Activated T-cell treated with anti-CD3 and anti-CD28 coated beads, Interleukin-2, amount 50 U/mL, for 72 hours (primary cell): ENCODE measurements around the gene INTS14. TPM values are rescaled to one million over a fixed set of nuclear protein-coding genes. Genes with fewer than 3 reads are reported as not detected.

Experiments
- ATAC-seq, 2 donors: fragments of 150-1000 bp; cut with Tn5 transposase; replicated peaks in 1 of 2; 2 replicates each; pipeline ENCODE4 v1.10.0; 2021; ENCODE audit warnings: moderate library complexity in 2 of 2, mild to moderate bottlenecking in 1 of 2
- DNase-seq, 2 donors: peaks; one replicate each; pipeline ENCODE4 v3.0.0; 2021 to 2022; ENCODE audit warnings: mixed read lengths in 1 of 2
- H3K27ac Mint-ChIP-seq: one replicate; pipeline ENCODE4 v1.8.0; 2022; ENCODE audit warnings: mild to moderate bottlenecking, moderate library complexity, mixed read lengths
- H3K27me3 Mint-ChIP-seq: one replicate; pipeline ENCODE4 v1.8.0; 2022; ENCODE audit warnings: low read depth, mixed read lengths
- H3K36me3 Mint-ChIP-seq, 2 donors: one replicate each; pipeline ENCODE4 v1.8.0; 2022; ENCODE audit warnings: mixed read lengths in 2 of 2, mild to moderate bottlenecking in 1 of 2; ENCODE audit not compliant: insufficient read depth in 2 of 2
- H3K4me1 Mint-ChIP-seq: one replicate; pipeline ENCODE4 v1.8.0; 2022; ENCODE audit warnings: low read depth, mixed read lengths
- H3K4me3 Mint-ChIP-seq, 2 donors: one replicate each; pipeline ENCODE4 v1.8.0; 2022; ENCODE audit warnings: mild to moderate bottlenecking in 2 of 2, mixed read lengths in 2 of 2, moderate library complexity in 2 of 2
- H3K9me3 Mint-ChIP-seq, 2 donors: one replicate each; pipeline ENCODE4 v1.8.0; 2022; ENCODE audit warnings: mixed read lengths in 2 of 2
- total RNA-seq, 2 donors: library from RNA; stranded (reverse); gene quantifications; one replicate each; pipeline ENCODE4 v1.2.3, GENCODE V29; 2022

INTS14 gene
- 10 to 100 TPM; 48.9 to 53.7 TPM for total RNA-seq

GRCh38 chr15:65610871-65611718 is at the start of gene INTS14:
Gene INTS14 (minus strand): TSS chr15:65611131. CDS start chr15:65607380, 3,751 bp downstream.
- Mint-ChIP-seq H3K27ac (peak within 1 kb of the TSS; percentile 98), H3K9me3 (no peaks in the 10 kb centered on the region), H3K27me3 (no peaks in the 10 kb centered on the region), H3K36me3 (peaks cover 0 to 2% of the 10 kb centered on the region in 2 donors), H3K4me3 (peak within 1 kb of the TSS; percentile 94 to 98), H3K4me1 (peaks cover 31% of the 10 kb centered on the region)
- ATAC-seq (peak; percentile 98 to 99), DNase-seq (peak; percentile 96 to 97)

- ATAC-seq, result no peak
These were observed 48.6 kb upstream of the INTS14 start for GRCh38 chr15:65659502-65660052.

GRCh38 chr15:65655457-65655856 is 44.5 kb upstream of the INTS14 start:
- H3K36me3 Mint-ChIP-seq, result peaks cover 5 to 18% of the 10 kb centered on the region in 2 donors
- H3K9me3 Mint-ChIP-seq, result no peaks in the 10 kb centered on the region
- no peaks in the 10 kb centered on the region for H3K27me3 Mint-ChIP-seq

More at GRCh38 chr15:65659502-65660052, 48.6 kb upstream of the INTS14 start:
- no peak for DNase-seq
- Mint-ChIP-seq H3K27ac (peak overlapping the region; percentile 51), H3K4me1 (no peaks in the 10 kb centered on the region), H3K4me3 (no peak overlapping the region), H3K9me3 (no peaks in the 10 kb centered on the region), H3K27me3 (no peaks in the 10 kb centered on the region), H3K36me3 (peaks cover 3 to 25% of the 10 kb centered on the region in 2 donors)

GRCh38 chr15:65655026-65655425 is 44.1 kb upstream of the INTS14 start:
- Mint-ChIP-seq H3K4me3 (no peak overlapping the region), H3K27ac (no peak overlapping the region), H3K27me3 (no peaks in the 10 kb centered on the region), H3K36me3 (peaks cover 4 to 15% of the 10 kb centered on the region in 2 donors), H3K4me1 (peaks cover 11% of the 10 kb centered on the region), H3K9me3 (no peaks in the 10 kb centered on the region)
- DNase-seq (no peak), ATAC-seq (no peak)

More at GRCh38 chr15:65655457-65655856, 44.5 kb upstream of the INTS14 start:
- Mint-ChIP-seq H3K4me1 (peaks cover 6% of the 10 kb centered on the region), H3K4me3 (no peak overlapping the region), H3K27ac (no peak overlapping the region)
- DNase-seq (no peak), ATAC-seq (no peak)

- Mint-ChIP-seq H3K27ac (peak overlapping the region; percentile 44), H3K4me1 (peaks cover 13% of the 10 kb centered on the region), H3K27me3 (no peaks in the 10 kb centered on the region), H3K36me3 (peaks cover 4 to 14% of the 10 kb centered on the region in 2 donors), H3K9me3 (no peaks in the 10 kb centered on the region), H3K4me3 (no peak overlapping the region)
- DNase-seq (no peak), ATAC-seq (no peak)
These were observed 43.0 kb upstream of the INTS14 start for GRCh38 chr15:65653801-65654521.

- Mint-ChIP-seq H3K36me3 (peaks cover 4 to 14% of the 10 kb centered on the region in 2 donors), H3K27me3 (no peaks in the 10 kb centered on the region), H3K4me1 (peaks cover 13% of the 10 kb centered on the region), H3K27ac (peak overlapping the region; percentile 74), H3K4me3 (no peak overlapping the region), H3K9me3 (no peaks in the 10 kb centered on the region)
- DNase-seq (no peak), ATAC-seq (no peak)
These were observed 42.4 kb upstream of the INTS14 start for GRCh38 chr15:65653341-65653740.

- DNase-seq (no peak), ATAC-seq (no peak)
- H3K36me3 Mint-ChIP-seq, result peaks cover 4 to 14% of the 10 kb centered on the region in 2 donors
- no peaks in the 10 kb centered on the region for H3K27me3 Mint-ChIP-seq
- no peak overlapping the region for H3K4me3 Mint-ChIP-seq
- no peaks in the 10 kb centered on the region for H3K9me3 Mint-ChIP-seq
- no peak overlapping the region for H3K27ac Mint-ChIP-seq
- peaks cover 13% of the 10 kb centered on the region for H3K4me1 Mint-ChIP-seq
These were observed 41.2 kb upstream of the INTS14 start for GRCh38 chr15:65651831-65652749.

GRCh38 chr15:65651042-65651322 is 40.1 kb upstream of the INTS14 start:
- Mint-ChIP-seq H3K9me3 (no peaks in the 10 kb centered on the region), H3K4me3 (no peak overlapping the region), H3K36me3 (peaks cover 4 to 11% of the 10 kb centered on the region in 2 donors), H3K27ac (no peak overlapping the region), H3K4me1 (peaks cover 13% of the 10 kb centered on the region), H3K27me3 (no peaks in the 10 kb centered on the region)
- ATAC-seq, result no peak
- DNase-seq, result no peak

GRCh38 chr15:65650312-65651041 is 39.5 kb upstream of the INTS14 start:
- H3K27ac Mint-ChIP-seq, result peak overlapping the region; percentile 18
- no peak for DNase-seq
- H3K27me3 Mint-ChIP-seq, result no peaks in the 10 kb centered on the region
- H3K36me3 Mint-ChIP-seq, result peaks cover 4 to 9% of the 10 kb centered on the region in 2 donors
- ATAC-seq, result no peak
- H3K9me3 Mint-ChIP-seq, result no peaks in the 10 kb centered on the region
- no peak overlapping the region for H3K4me3 Mint-ChIP-seq
- H3K4me1 Mint-ChIP-seq, result peaks cover 13% of the 10 kb centered on the region

GRCh38 chr15:65646486-65646885 is 35.6 kb upstream of the INTS14 start:
- H3K4me1 Mint-ChIP-seq, result peaks cover 8% of the 10 kb centered on the region
- no peaks in the 10 kb centered on the region for H3K27me3 Mint-ChIP-seq
- ATAC-seq (no peak), DNase-seq (no peak)
- H3K27ac Mint-ChIP-seq, result no peak overlapping the region
- H3K9me3 Mint-ChIP-seq, result no peaks in the 10 kb centered on the region
- H3K4me3 Mint-ChIP-seq, result no peak overlapping the region
- H3K36me3 Mint-ChIP-seq, result no peaks in the 10 kb centered on the region

GRCh38 chr15:65645392-65645791 is 34.5 kb upstream of the INTS14 start:
- H3K27me3 Mint-ChIP-seq, result no peaks in the 10 kb centered on the region
- H3K4me3 Mint-ChIP-seq, result no peak overlapping the region
- peaks cover 6% of the 10 kb centered on the region for H3K4me1 Mint-ChIP-seq
- no peak for DNase-seq
- H3K36me3 Mint-ChIP-seq, result no peaks in the 10 kb centered on the region
- no peak for ATAC-seq
- no peaks in the 10 kb centered on the region for H3K9me3 Mint-ChIP-seq
- peak overlapping the region; percentile 0 for H3K27ac Mint-ChIP-seq

GRCh38 chr15:65644282-65644681 is 33.4 kb upstream of the INTS14 start:
- no peak overlapping the region for H3K4me3 Mint-ChIP-seq
- H3K4me1 Mint-ChIP-seq, result peaks cover under 1% of the 10 kb centered on the region
- H3K9me3 Mint-ChIP-seq, result no peaks in the 10 kb centered on the region
- ATAC-seq (no peak), DNase-seq (no peak)
- no peaks in the 10 kb centered on the region for H3K27me3 Mint-ChIP-seq
- H3K36me3 Mint-ChIP-seq, result no peaks in the 10 kb centered on the region
- no peak overlapping the region for H3K27ac Mint-ChIP-seq
